NB4 (cell line): ENCODE measurements around the gene BOD1.
"Not testable (repeated sequence)": the region's sequence is repeated elsewhere in the genome, so short reads cannot be mapped to it uniquely, and the experiment has no call there.

Source experiments
- DNase-seq: peaks from one replicate; pipeline ENCODE4 v3.0.0; 2010; ENCODE audit warnings: low read depth
- H3K4me3 ChIP-seq: one replicate; pipeline ENCODE4 v1.5.1; 2011; ENCODE audit warnings: mild to moderate bottlenecking, low read depth, low read length, moderate library complexity
- MYC ChIP-seq: IDR thresholded peaks from 2 replicates; pipeline ENCODE4 v1.6.1; 2011; ENCODE audit warnings: low read depth, low read length
- POLR2A ChIP-seq: IDR thresholded peaks from 2 replicates; pipeline ENCODE4 v1.6.1; 2011; ENCODE audit warnings: mild to moderate bottlenecking; ENCODE audit not compliant: insufficient read length; ENCODE audit errors: extremely low read depth
- TF ChIP-seq, protein P1 (sequence below): IDR thresholded peaks from 2 replicates; pipeline ENCODE4 v1.6.1; 2011; ENCODE audit warnings: low read depth, low read length
- TF ChIP-seq, protein P2 (sequence below): IDR thresholded peaks from one replicate; pipeline ENCODE4 v1.5.1; 2012; ENCODE audit warnings: low read depth, low read length

The BOD1 gene

DNA sequence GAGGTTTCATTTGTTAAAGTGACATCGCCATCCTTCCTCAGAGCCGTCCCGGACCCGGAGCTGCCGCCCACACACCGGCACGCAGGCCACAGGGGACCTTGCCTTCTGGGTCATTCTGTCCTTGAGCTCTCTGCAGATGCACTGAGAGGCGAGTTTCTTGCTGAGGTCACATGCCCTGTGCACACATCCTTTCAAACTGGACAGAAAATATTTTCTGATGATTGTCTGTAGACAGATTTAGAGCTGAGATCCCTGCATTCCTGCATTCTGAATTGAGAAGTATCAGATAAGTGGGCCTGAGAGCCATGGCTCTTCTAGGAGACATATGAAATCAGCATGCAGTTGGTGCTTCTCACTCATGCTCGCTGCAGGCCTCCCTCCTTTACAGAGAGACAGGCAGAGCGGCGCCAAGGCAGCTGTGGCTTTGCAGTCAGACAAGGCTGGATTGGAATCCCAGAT lies 25.4 kb downstream of the BOD1 start:
- TF ChIP-seq MYC (no peak), POLR2A (no peak)
- TF ChIP-seq, protein P1, sequence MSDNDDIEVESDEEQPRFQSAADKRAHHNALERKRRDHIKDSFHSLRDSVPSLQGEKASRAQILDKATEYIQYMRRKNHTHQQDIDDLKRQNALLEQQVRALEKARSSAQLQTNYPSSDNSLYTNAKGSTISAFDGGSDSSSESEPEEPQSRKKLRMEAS, result no peak
- TF ChIP-seq, protein P2, sequence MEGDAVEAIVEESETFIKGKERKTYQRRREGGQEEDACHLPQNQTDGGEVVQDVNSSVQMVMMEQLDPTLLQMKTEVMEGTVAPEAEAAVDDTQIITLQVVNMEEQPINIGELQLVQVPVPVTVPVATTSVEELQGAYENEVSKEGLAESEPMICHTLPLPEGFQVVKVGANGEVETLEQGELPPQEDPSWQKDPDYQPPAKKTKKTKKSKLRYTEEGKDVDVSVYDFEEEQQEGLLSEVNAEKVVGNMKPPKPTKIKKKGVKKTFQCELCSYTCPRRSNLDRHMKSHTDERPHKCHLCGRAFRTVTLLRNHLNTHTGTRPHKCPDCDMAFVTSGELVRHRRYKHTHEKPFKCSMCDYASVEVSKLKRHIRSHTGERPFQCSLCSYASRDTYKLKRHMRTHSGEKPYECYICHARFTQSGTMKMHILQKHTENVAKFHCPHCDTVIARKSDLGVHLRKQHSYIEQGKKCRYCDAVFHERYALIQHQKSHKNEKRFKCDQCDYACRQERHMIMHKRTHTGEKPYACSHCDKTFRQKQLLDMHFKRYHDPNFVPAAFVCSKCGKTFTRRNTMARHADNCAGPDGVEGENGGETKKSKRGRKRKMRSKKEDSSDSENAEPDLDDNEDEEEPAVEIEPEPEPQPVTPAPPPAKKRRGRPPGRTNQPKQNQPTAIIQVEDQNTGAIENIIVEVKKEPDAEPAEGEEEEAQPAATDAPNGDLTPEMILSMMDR, result no peak
- no peak for DNase-seq
- no peak overlapping the region for H3K4me3 ChIP-seq

- H3K4me3 ChIP-seq, result no peak overlapping the region
- TF ChIP-seq, protein P1, result no peak
- TF ChIP-seq, protein P2, result no peak
- DNase-seq, result no peak
Observed at GRCh38 chr5:173590436-173591055, 25.9 kb downstream of the BOD1 start.

DNA sequence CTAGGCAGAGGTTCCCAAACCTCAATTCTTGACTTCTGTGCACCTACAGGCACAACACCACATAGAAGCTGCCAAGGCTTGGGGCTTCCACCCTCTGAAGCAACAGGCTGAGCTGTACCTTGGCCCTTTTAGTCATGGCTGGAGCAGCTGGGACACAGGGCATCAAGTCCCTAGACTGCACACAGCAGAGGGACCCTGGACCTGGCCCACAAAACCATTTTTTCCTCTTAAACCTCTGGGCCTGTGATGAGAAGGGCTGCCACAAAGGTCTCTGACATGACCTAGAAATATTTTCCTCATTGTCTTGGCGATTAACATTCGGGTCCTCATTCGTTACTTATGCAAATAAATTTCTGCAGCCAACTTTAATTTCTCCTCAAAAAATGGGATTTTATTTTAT lies 30.3 kb downstream of the BOD1 start:
- DNase-seq, H3K4me3 ChIP-seq: not testable (repeated sequence)

DNA sequence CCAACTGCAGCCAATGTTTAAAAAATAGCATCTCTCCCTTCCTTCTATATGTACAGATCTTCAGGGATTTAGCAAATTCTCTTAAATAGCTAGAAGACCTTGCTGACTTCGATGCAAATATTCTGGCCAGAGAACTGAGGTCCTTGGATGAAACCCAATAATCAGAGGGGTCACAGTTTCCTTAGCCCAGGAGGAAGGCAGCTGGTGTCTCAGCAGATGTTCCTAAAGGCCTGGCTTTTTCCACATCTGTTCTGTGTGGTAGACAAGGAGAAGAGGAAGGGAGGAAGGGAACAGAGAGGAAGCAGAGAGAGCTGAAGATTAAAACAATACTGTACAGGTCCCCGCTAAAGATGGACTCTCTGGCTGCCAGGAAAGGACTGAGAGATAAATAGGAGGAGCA lies 33.1 kb downstream of the BOD1 start:
- DNase-seq, result no peak
- TF ChIP-seq, protein P2, result no peak
- TF ChIP-seq MYC (no peak), POLR2A (no peak)
- TF ChIP-seq, protein P1, result no peak
- no peak overlapping the region for H3K4me3 ChIP-seq

DNA sequence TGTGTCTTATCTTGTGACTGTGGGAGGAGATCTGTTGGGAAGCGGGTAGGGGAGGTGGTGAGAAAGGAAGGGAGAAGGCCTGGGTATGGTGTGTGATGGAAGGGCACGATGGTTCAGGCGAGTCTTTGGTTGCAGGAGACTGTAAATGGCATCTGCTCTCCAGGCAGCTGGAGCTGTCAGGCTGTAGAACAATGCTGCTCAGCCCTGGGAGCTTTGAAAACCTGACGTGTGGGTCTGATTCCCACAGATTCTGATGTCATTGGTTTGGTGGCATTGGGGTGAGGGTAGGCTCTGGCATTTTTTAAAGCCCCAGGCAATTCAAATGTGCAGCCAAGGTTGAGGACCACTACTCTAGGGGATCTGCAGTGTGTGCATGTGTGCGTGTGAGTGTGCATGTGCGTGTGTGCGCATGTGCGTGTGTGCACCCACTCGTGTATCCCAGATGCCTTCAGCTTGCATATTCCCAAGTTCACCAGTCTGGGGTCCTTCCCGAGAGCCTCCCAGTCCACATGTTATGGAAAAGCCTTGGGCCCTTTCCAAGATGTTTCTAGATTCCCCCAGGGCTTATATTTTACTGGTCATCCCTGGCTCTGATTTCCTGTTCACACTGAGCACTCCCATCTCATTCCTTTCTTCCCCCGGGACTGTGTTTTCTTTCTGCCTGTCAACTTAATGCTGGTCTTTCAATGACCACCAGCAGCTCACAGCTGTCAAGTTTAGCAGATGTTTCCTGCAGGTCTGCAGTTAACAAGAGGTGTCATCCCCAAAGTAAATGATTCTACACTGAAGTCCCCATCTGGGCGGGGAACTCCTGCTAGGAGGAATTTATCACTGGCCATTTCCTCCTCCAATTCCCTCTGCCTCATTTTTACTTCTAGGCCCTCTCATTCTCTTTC lies 34.0 kb downstream of the BOD1 start:
- TF ChIP-seq, protein P2, result no peak
- TF ChIP-seq, protein P1, result no peak
- TF ChIP-seq MYC (no peak), POLR2A (no peak)
- H3K4me3 ChIP-seq, result no peak overlapping the region
- no peak for DNase-seq

DNA sequence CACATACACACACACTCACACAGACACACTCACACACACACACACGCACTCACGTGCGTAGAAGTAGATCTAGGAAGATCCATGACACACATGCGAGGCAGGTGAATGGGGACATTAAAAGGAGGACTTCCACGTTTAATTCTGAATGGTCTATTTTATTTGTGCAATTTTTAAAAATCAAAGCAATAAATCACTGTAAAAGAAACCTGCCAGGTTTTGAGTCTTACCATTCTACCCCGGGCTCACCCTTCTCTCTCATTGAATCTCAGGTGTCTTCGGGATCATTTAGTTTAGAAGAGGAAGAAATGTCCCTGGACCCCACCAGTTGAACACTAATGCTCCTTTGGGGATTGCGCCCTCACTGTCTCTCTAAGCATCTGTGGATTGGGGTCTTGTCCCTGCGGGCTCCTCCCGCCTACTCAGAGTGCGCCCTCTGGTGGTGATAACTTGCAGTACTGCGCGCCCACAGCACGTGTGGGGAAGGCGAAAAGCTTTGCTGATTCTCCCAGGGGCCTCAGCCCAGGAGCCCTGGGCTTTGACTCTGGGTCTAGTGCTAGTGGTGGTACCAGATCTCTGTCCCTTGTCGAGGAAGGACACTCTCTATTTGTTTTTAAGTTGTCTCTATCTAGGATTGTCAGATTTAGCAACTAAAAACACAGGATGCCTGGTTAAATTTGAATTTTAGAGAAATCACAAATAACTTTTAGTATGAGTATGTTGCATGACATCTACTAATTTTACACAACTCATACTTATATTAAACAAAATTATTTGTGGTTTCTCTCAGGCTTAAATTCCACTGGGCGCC lies 34.8 kb downstream of the BOD1 start:
- TF ChIP-seq MYC (peak; percentile 80), POLR2A (no peak)
- TF ChIP-seq, protein P2, result peak; percentile 86
- TF ChIP-seq, protein P1, result peak; percentile 67; the same call in 1 of the 2 replicates
- H3K4me3 ChIP-seq, result no peak overlapping the region
- DNase-seq, result peak; percentile 64
